Effector CD8-positive, alpha-beta T cell (primary cell): ENCODE measurements around the gene ACTN4.
"Not testable (repeated sequence)": the region's sequence is repeated elsewhere in the genome, so short reads cannot be mapped to it uniquely, and the experiment has no call there.

Experiments
- DNase-seq: peaks from one replicate; lab custom pipeline; 2025; lab: John Stamatoyannopoulos, UW
- total RNA-seq, 4 experiments: gene quantifications; one replicate each; lab custom pipeline; 2026; lab: John Stamatoyannopoulos, UW

The ACTN4 gene
- 220 to 432 (median 347) reads per million in 4 experiments for total RNA-seq

DNA sequence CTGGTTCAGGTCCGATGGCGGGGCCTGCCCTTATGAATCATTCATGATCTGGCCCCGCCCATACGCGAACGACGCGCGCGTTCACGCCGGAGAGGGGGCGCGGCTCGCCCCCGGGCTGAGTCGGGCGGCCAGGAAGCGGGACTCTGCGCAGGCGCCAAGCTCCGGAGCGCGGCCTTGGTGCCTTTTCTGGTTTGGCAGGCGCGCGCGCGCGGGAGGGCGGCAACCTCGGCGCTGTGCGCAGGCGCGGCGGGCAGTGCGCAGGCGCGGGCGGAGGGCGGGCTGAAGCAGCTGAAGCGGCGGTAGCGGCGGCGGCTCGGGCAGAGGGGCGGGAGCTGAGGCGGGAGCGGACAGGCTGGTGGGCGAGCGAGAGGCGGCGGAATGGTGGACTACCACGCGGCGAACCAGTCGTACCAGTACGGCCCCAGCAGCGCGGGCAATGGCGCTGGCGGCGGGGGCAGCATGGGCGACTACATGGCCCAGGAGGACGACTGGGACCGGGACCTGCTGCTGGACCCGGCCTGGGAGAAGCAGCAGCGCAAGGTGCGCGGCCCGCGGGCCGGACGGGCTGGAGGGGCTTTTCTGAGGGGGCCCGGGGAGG, at the start of gene ACTN4:
TSS of gene ACTN4 (plus strand) at position 282 of the 598 bp plus-strand sequence. CDS start at position 379, 97 bp downstream.
- peak; percentile 100 for DNase-seq

DNA sequence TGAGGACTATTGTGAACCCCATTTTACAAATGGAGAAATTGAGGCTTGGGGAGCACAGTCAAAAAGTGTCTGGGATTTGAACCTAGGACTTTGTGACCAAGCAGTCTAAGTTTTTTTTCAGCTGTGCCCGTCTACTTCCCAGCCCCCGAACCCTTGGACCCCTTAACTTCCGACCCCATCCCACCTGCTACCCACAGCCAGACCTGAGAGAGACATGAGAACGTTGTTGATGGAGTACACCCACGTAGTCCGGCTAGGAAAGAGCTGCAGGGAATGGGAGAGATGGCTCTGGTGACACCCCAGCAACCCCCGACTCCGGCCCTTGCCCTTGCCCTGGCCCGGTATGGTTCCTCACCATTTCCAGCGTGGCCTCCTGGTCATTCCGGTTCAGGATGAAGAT, 47.7 kb upstream of the ACTN4 start:
- no peak for DNase-seq

DNA sequence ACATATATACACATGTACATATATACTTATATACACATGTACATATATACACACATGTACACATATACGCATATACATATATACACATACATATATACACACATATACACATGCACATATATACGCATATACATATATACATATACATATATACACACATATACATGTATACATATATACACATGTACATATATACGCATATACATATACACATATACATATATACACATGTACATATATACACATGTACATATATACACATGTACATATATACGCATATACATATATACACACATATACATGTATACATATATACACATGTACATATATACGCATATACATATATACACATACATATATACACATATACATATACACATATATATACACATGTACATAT, 44.6 kb upstream of the ACTN4 start:
- DNase-seq: not testable (repeated sequence)

DNA sequence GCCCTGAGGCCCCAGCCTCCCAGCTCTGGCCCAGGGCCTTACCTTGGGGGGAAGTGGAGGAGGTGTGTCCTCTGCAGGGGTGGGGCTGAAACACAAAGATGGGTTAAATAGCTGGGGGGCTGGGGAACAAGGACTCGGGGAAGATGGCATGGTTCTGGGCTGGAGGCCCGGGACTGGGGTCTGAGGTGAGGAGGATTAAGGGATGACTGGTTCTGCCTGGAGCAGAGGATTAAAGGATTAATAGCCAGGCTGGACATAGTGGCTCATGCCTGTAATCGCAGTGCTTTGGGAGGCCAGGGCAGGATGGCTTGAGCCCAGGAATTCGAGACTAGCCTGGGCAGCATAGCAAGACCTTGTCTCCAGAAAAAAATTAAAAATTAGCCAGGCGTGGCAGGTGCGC, 41.3 kb upstream of the ACTN4 start:
- no peak for DNase-seq

GRCh38 chr19:38614289-38614688, 33.2 kb upstream of the ACTN4 start:
- no peak for DNase-seq

DNA sequence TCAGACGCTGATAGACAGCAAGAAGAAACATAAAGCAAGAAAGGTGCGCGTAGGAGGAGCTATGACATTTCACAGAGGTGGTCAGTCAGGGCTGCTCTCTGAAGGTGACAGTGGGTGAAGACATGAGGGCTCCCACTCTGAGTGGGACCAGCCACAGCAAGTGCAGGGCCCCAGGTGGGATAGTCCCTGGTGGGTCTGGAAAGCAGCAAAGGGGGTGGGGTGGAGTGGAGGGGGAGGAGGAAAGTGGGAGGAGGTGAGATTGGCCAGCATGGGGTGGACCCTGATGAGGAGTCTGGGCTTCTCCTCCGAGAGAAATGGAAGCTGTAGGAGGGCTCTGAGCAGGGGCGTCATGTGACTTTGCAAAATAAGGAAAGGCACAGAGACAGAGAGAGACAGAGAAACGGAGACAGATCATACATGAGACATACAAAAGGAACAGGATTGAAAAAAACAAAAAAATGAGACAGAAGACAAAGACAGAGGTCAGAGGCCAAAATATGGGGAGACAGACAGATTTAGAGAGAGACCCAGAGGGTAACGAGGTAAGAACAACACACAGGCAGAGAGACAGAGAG, 32.4 kb upstream of the ACTN4 start:
- DNase-seq: no peak

- DNase-seq: no peak
Observed at GRCh38 chr19:38616265-38616664, 31.2 kb upstream of the ACTN4 start.

GRCh38 chr19:38617283-38617763, 30.1 kb upstream of the ACTN4 start:
- DNase-seq: no peak

DNA sequence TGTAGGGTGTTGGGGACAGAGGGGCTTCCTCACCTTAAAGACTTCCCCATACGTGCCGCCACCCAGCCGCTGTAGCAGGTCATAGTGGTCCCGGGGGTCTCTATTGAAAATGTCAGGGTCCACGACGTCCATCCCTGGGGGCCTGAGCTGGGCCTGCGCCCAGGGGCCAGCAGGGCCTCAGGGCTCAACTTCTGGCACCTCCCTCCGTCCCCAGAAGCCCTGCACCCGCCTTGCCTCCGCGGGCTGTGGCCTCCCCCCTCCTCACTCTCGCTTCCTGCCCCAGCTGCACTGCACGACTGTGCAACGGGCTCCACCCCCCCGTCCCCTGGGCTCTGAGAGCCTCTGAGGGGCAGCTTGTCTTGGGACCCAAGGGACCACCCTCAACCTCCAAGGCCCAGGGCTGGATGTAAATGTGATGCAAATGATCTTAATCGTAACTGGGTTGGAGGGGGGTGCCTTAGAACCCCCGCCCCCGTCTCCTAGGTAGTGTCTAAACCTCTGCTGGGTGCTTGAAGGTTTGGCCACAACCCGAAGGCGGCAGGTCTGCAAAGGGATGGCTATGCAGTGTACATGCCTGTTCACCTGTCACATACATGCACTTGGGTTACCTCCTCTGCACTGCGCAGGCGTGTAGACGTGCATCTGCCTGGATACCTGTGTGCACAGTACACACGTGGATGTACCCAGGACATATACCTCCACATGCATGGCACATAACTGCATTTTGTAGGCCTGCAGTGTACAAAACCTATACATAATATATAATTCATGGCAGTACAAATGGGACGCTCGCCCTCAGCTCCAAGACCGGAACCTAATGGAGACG, 29.5 kb upstream of the ACTN4 start, which contains the start of gene MAP4K1:
TSS of gene MAP4K1 (minus strand) at position 190 of the 826 bp plus-strand sequence. CDS start at position 132, 58 bp downstream.
- DNase-seq: peak; percentile 40

DNA sequence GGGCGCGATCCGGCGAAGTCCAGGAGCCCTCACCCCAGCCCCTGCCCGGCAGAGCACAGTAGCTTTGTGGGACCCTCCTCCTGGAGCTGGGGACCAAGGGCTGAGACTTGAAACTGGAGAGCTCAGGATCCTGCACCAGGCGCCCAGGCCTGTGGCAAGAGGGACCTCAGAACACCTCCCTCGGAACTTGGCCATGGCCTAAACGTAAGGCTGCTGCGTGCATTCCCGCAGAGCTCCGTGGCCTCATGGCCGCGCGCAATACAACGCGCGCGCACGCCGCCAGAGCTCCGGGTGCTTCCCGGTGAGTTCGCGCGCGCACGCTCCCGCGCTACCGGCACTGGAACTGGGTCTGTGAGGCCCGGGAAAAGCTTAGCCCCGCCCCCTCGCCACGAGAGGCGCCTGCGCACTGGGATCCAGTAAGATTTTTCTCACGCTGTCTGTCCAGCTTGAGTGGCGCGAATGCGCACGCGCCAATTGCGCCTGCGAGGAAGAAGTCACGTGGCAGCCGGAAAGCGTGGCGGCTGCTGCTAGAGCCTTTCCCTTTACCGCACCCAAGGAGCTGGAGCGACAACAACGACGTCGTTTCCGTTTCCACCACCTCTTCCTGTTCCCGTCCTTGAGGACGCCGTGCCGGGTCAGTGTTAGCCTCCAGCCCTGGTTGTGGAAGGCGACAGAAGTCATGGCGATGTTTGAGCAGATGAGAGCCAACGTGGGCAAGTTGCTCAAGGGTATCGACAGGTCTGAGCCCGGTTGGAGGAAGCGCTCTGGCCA, 28.7 kb upstream of the ACTN4 start, which contains the start of gene EIF3K:
TSS of gene EIF3K (plus strand) at position 599 of the 771 bp plus-strand sequence. CDS start at position 680, 81 bp downstream.
- peak; percentile 98 for DNase-seq

DNA sequence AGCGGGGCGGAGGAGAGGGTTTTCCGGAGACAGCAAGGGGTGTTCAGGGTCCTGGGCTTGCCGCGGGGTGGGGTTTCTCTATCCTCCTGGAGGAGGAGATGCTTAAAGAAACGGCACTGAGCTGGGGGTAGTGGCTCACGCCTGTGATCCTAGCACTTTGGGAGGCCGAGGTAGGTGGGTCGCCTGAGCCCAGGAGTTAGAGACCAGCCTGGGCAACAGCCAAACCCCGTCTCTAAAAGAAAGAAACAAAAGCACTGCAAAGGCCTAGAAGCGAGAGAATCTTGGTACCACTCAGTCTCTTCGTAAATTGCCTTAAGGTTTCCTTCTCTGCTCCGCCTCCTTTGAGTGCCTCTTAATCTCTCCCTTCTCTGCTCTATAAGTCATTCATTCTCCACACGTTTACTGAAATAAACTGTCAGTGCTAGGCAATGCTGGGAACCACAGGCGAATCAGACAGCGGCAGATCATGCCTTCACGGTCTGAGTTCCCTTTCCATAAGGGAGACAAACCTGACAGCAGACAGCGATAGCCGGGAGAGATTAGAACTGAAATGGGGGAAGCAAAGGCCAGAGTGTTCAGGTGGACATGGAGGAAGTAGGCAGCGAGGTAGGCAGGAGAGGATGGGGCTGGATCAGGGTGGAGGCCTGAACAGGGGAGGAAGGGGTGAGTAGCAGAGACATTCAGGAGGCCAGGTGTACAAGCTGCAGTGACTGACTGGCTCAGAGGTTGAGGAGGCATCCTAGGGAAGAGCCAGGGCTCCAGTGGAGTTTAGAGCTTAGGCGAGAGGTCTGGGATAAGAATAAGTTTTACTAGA, 27.9 kb upstream of the ACTN4 start:
- no peak for DNase-seq

DNA sequence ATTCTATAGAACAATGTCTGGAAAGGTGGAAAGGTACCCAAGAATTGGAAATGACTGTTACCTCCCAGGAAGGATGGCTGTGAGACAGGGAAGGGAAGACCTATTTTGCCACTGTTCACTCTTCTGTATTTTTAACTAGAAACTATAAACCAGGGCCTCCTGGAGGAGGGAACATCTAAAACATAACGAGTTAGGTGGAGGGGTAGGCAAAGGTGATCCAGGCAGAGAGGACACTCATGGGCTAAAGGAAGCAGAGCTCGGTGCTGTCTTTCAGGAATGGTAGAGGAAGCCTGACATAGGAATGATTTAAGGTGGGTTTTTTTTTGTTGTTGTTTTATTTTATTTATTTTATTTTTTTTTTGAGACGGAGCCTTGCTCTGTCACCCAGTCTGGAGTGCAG, 22.6 kb upstream of the ACTN4 start:
- DNase-seq: no peak

DNA sequence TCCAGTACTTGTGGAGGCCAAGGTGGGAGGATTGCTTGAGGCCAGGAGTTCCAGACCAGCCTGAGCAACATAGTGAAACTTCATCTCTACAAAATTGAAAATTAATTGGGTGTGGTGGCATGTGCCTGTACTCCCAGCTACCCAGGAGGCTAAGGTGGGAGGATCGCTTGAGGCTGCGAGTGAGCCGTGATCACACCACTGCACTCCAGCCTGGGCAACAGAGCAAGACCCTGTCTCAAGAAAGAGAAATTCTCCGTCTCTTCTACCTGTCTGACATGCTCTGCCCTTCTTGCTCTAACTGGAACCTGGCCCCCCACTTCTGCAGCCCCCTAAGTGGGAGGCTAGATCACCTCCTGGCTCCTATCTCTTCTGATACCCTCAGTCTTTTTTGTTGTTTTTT, 21.0 kb upstream of the ACTN4 start:
- DNase-seq: no peak

DNA sequence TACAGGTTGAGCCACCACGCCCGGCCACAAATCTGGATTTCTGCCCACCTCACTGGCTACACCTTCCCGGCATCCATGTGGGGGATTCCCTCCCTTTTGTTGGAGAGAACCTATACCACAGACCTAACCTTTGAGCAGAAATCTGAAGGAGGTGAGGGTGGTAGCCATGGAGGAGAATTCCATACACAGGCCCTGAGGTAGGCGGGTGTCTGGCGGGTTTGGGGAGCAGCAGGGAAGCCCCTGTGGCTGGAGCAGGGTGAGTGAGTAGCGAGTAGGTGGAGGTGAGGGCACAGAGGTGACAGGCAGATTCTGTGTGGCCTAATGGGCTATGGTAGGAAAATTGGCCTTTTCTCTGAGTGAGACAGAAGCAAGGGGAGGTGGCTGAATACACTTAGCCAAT, 17.9 kb upstream of the ACTN4 start:
- DNase-seq: no peak

- DNase-seq: not testable (repeated sequence)
Observed at GRCh38 chr19:38631301-38631700, 16.1 kb upstream of the ACTN4 start.

- not testable (repeated sequence) for DNase-seq
Observed at GRCh38 chr19:38631811-38632475, 15.5 kb upstream of the ACTN4 start.

GRCh38 chr19:38632476-38633213, 14.8 kb upstream of the ACTN4 start:
- no peak for DNase-seq

DNA sequence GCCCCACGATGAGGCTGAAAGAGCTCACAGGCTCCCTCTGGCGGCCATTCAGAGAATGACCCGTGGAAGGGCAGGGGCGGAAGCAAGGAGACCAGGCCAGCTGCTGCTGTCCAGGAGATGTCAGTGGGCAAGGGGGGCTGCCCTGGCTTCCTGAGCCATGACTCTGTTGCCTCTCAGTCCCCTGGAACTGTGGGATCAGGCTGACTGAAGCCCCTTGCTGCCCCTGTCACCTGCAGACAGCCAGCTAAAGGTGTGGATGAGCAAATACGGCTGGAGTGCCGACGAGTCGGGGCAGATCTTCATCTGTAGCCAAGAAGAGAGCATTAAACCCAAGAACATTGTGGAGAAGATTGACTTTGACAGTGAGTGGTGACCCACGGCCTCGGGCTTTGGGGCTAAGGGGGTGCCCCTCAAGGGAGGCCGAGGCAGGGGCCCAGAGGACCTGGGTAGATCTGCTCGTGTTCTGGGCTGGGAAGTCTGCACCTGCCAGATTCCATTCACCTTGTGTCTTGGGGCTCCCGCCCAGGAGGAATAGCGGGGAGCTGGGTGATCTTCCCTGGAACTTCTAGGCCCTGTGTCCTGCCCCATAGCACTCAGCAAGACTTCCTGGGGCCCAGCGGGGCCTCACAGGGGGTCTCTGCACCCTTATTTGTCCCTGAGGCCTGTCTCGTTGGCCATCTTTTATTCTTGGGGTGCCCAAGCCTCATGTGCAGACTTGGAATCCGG, 12.5 kb upstream of the ACTN4 start:
- peak; percentile 60 for DNase-seq
